Suppressor macrophage treated with lipopolysaccharide for 4 hours (primary cell): Measurements from ENCODE around the gene SMIM29.
A peak's percentile ranks its signal among the peaks of the same experiment; 100 is the strongest.
"Not testable (repeated sequence)": the region's sequence is repeated elsewhere in the genome, so short reads cannot be mapped to it uniquely, and the experiment has no call there.

Experiments
- DNase-seq: peaks from one replicate; pipeline ENCODE4 v3.0.0-alpha.2; 2020

The SMIM29 gene

DNA sequence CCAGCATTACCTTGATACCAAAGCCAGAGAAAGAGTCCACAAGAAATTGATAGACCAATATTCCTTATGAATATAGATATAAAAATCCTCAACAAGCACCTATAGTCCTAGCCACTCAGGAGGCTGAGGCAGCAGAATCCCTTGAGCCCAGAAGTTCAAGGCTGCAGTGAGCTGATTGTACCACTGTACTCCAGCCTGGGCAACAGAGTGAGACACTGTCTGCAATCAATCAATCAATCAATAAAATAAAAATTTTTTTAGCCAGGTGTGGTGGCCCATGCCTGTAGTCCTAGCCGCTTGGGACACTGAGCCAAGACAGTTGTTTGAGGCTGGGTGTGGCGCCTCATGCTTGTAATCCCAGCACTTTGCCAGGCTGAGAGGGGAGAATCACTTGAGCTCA, 18.9 kb upstream of the SMIM29 start:
- DNase-seq: no peak

DNA sequence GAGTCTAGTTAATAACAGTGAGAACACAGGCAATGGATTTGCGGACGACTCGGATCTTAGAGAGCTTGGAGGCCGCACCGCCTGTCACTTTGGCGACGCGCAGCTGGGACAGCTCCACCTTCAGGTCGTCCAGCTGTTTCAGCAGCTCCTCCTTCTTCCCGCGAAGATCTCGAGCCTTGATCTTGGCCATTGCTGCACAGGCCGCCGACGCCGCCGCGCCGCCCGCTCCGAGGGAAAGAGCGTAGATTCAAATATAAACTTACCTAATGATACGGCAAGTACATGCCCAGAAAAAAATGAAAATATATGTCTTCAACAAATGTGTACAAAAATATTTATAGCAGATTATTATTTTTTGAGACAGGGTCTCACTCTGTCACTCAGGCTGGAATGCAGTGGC, 14.7 kb upstream of the SMIM29 start:
- DNase-seq: not testable (repeated sequence)

- no peak for DNase-seq
These were observed 11.9 kb upstream of the SMIM29 start for GRCh38 chr6:34260576-34261267.

GRCh38 chr6:34259529-34260069, 10.8 kb upstream of the SMIM29 start:
- DNase-seq: no peak

GRCh38 chr6:34252395-34252794, 3.6 kb upstream of the SMIM29 start:
- not testable (repeated sequence) for DNase-seq

GRCh38 chr6:34249469-34250261, 859 bp upstream of the SMIM29 start:
- no peak for DNase-seq

DNA sequence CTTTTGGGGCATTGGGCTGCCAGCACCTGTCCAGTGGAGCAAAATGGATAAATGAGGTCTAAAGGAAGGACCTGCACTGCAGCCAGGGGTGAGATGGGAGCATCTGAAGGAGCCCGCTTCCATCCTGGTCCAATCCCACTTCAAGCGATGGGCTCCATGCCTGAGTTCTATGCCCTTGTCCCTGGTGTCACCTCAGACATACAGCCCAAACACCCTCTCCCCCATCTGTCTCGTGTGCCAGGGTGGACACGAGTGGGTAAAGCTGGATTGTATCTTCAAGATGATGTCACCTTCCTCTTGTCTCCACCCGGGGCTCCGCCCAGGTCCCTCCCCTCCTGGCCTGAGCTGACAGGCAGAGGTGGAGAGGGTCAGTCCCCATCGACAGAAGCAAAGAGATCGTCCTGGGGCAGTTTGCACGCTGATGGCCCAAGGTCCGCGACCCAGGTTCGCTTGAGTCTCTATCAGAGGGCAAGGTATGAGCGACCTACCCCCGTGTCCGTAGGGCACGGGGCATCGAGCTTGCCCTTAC, 544 bp downstream of the SMIM29 start:
- peak; percentile 66 for DNase-seq

GRCh38 chr6:34247481-34248197, 1.2 kb downstream of the SMIM29 start:
- no peak for DNase-seq

GRCh38 chr6:34246563-34247391, 2.0 kb downstream of the SMIM29 start:
- DNase-seq: no peak

- DNase-seq: no peak
These were observed 2.6 kb downstream of the SMIM29 start for GRCh38 chr6:34246249-34246562.

- DNase-seq: not testable (repeated sequence)
These were observed 3.1 kb downstream of the SMIM29 start for GRCh38 chr6:34245761-34246140.

- DNase-seq: not testable (repeated sequence)
These were observed 3.6 kb downstream of the SMIM29 start for GRCh38 chr6:34245032-34245760.

GRCh38 chr6:34243901-34244884, 4.6 kb downstream of the SMIM29 start:
- DNase-seq: peak; percentile 90

GRCh38 chr6:34243131-34243771, 5.6 kb downstream of the SMIM29 start:
- DNase-seq: no peak

GRCh38 chr6:34242252-34243130, 6.3 kb downstream of the SMIM29 start:
- DNase-seq: no peak

DNA sequence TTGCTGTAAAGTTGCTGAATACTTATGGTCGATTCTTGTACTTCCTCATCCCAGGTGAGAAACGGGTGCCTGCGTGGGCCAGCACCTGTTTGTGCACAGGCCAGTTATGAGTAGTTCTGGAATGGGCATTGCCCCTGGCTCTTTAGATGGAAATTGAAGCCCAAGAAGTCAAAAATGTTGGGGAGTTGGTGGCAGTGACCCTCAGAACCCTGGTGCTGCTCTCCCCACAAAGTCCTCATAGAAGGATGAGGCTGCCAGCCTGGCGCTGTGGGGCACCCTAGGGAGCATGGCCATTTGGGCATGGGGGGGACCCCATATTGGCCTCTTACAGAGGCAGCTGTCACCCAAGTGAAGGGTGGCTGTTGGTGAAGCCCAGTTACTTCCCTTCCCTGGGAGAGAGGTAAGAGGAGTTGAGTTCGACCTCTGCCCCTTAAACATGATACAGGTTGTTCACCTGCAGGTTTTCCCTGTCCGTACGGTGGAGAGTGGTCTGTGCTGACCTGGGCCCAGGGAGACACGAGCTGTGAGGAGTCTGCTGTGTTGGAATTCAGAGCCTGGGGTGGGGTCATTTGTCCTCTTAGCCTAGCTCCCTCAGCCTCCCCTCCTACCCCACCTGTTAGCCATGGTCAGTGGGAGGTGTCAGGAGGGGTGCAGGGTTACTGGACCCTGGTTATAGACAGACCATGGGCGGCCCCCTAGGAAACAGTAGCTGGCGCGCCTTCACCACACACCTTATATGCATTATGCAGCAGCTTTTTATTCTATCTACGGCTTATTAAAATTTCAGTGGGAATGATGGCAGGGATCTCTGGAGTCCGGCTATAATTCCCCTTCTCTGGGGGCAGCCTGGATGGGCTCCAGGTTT, 7.2 kb downstream of the SMIM29 start:
- no peak for DNase-seq

GRCh38 chr6:34240329-34241248, 8.2 kb downstream of the SMIM29 start:
- no peak for DNase-seq
